ENCODE measurements around the gene NFIA. TPM values are rescaled to one million over a fixed set of nuclear protein-coding genes. Genes with fewer than 3 reads are reported as not detected.

The NFIA gene
- total and polyA plus RNA-seq, 12 donors = 15.6 to 109 (median 66.3) TPM

DNA sequence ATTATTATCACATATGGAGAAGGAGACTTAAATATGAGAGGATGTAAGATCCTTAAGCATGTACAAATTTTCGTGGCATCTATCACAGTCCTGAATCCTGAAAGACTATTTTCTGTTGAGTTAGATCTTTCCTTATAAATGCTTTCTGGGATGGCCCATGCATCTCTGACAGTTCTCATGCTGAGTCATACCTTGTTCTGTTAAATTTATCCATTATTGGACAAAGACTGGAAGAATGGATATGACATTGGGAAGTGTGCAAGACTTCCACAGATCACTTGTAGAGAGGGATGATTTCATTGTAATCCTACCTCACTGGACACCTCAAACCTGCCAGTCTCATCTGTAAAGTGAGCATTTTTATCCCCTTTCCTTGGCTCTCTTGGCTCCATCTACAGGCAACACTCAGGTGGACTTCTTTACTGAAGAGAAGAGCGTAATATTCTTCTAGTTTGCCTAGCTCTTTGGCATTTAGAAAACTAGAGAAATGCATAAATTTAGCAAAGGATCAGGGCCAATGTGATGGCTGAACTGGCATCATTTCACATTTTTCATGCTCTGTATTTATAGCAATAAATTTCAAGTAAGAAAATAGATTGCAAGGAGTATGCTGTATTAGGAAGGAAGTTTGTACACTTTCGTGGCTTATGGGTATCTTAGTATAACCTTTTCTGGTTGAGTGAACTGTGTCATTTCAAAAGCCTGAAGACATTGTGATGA, 128.2 kb downstream of the NFIA start:
- 65 to 79% (median 76%) methylated on average over 3 of the region's 3 CpGs for WGBS, 4 donors
- Histone ChIP-seq H3K4me1 (replicated peaks in 1 of 2) (peaks cover 5 to 23% of the 10 kb centered on the region in 2 donors), H3K27ac (no peak overlapping the region), H3K36me3 (replicated peaks in 1 of 2) (no peaks in the 10 kb centered on the region), H3K4me3 (no peak overlapping the region), H3K9me3 (replicated peaks in 1 of 3) (no peaks in the 10 kb centered on the region), H3K27me3 (no peaks in the 10 kb centered on the region)
- TF ChIP-seq POLR2A (IDR thresholded peaks at IDR 0.05) = no peak
- TF ChIP-seq, protein P1, sequence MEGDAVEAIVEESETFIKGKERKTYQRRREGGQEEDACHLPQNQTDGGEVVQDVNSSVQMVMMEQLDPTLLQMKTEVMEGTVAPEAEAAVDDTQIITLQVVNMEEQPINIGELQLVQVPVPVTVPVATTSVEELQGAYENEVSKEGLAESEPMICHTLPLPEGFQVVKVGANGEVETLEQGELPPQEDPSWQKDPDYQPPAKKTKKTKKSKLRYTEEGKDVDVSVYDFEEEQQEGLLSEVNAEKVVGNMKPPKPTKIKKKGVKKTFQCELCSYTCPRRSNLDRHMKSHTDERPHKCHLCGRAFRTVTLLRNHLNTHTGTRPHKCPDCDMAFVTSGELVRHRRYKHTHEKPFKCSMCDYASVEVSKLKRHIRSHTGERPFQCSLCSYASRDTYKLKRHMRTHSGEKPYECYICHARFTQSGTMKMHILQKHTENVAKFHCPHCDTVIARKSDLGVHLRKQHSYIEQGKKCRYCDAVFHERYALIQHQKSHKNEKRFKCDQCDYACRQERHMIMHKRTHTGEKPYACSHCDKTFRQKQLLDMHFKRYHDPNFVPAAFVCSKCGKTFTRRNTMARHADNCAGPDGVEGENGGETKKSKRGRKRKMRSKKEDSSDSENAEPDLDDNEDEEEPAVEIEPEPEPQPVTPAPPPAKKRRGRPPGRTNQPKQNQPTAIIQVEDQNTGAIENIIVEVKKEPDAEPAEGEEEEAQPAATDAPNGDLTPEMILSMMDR (IDR thresholded peaks at IDR 0.05) = no peak
- intact Hi-C loops (cut with DNase I) = no loop called here
- no peak for DNase-seq

DNA sequence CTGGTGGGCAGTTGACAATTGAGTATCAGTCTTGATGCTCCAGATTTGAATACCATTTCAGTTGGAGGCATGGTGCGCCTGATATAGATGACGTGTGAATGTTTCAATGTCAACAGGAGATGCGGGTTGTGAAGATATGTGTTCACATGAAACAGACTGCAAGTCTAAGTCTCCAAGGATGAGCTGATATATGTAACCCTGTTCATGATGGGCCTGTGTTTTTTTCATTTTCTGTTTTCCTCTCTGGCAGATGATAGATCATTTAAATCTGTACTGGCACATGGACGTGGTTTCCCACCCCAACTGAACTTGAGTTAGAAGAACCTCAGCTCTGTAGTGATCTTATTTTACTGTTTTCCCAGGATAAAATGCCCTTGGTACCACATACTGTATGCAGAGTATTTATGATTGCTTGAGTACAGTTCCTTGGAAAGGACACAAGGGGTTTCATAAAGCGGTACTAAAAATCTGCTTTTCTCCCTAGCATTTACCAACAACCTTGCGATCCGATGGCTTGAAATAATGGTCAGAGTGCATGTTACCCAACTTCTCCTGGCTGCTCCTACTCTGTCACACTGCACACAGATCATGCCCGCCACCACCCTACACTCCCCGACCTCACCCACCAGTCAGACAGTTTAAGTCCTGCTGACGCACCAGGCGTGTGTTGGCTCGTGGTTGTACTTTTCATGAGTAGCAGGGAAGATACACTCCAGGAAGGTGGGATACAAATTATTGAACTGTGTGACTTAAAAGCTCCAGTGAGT, 131.1 kb downstream of the NFIA start:
- H3K9me3 ChIP-seq (replicated peaks in 1 of 3) = no peaks in the 10 kb centered on the region
- DNase-seq = no peak
- WGBS, 4 donors = 96 to 97% (median 97%) methylated on average over 12 of the region's 12 CpGs
- peaks cover 7 to 27% of the 10 kb centered on the region in 2 donors for H3K4me1 ChIP-seq (replicated peaks in 1 of 2)
- H3K27ac ChIP-seq = no peak overlapping the region
- TF ChIP-seq, protein P1 (IDR thresholded peaks at IDR 0.05) = no peak
- TF ChIP-seq POLR2A (IDR thresholded peaks at IDR 0.05) = no peak
- intact Hi-C loops (cut with DNase I) = no loop called here
- no peaks in the 10 kb centered on the region for H3K27me3 ChIP-seq
- no peak overlapping the region for H3K4me3 ChIP-seq
- H3K36me3 ChIP-seq (replicated peaks in 1 of 2) = no peaks in the 10 kb centered on the region

DNA sequence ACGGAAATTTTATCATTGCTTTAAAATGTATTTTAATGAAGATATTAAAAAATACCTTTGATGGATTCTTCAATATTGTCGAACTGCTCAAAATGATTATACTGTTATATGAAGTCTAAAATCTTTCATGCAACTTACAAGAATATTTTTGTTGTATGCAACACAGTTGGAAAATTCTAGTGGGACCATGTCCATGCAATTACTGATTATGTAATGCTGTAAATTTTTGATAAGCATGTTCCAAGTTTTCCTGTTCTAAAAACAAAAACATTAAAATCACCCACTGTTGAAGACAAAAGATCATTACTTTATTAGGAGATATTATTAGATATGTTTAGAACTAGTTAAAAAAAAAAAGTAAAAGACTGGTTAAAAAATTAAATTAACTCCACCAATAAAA, 132.8 kb downstream of the NFIA start:
- Histone ChIP-seq H3K4me1 (replicated peaks in 1 of 2) (peaks cover 7 to 26% of the 10 kb centered on the region in 2 donors), H3K9me3 (replicated peaks in 1 of 3) (no peaks in the 10 kb centered on the region), H3K27ac (no peak overlapping the region), H3K36me3 (replicated peaks in 1 of 2) (no peaks in the 10 kb centered on the region), H3K27me3 (no peaks in the 10 kb centered on the region), H3K4me3 (no peak overlapping the region)
- no peak for TF ChIP-seq POLR2A (IDR thresholded peaks at IDR 0.05)
- TF ChIP-seq, protein P1 (IDR thresholded peaks at IDR 0.05) = no peak
- no peak for DNase-seq
- intact Hi-C loops (cut with DNase I) = no loop called here
- 79 to 91% (median 90%) methylated on average over 2 of the region's 2 CpGs for WGBS, 4 donors

DNA sequence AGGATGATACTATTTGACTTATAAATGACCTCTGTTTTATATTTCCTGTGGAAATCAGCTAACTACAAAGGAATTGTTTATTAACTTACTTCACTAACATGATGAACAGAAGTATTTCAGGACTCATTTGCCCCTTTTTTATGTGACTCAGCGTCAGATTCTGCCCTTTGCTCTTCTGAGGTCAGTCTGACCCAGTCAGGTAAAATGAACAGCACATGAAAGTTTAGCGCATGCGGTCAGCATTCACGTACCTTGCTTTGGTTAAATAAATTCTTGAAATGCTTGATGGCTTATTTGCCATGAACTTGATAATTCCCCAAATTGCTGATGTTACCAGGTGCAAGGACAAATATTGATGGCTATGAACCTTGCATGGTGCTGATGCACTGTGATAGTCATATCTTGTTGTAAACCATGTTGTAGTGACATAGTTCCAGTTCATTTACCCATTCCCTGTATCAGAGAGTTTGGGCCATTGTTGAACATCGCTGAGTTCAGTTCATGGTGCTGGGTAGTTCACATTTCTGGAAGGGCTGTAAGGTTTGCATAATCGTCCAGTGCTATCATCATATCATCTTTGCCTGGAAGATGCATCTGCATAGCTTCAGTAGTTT, 133.4 kb downstream of the NFIA start:
- Histone ChIP-seq H3K36me3 (replicated peaks in 1 of 2) (no peaks in the 10 kb centered on the region), H3K27me3 (no peaks in the 10 kb centered on the region), H3K4me3 (no peak overlapping the region), H3K9me3 (replicated peaks in 1 of 3) (no peaks in the 10 kb centered on the region), H3K4me1 (replicated peaks in 1 of 2) (peaks cover 5 to 20% of the 10 kb centered on the region in 2 donors), H3K27ac (peak overlapping the region in 2 of 5 donors; percentile 31 to 62)
- 77 to 81% (median 81%) methylated on average over 5 to 6 of the region's 6 CpGs for WGBS, 4 donors
- no peak for DNase-seq
- TF ChIP-seq, protein P1 (IDR thresholded peaks at IDR 0.05) = no peak
- no peak for TF ChIP-seq POLR2A (IDR thresholded peaks at IDR 0.05)
- intact Hi-C loops (cut with DNase I) = no loop called here
